IPS-18c (cell line): ENCODE results near the gene APMAP.

Source experiments
- H3K4me3 ChIP-seq: 2 replicates; pipeline ENCODE4 v1.7.0; 2013; ENCODE audit warnings: low read depth, mild to moderate bottlenecking, low read length, moderate library complexity; ENCODE audit not compliant: insufficient read depth
- H3K9me3 ChIP-seq: one replicate; pipeline ENCODE4 v1.6.1; 2013; ENCODE audit warnings: mild to moderate bottlenecking, low read length, moderate library complexity; ENCODE audit not compliant: control insufficient read depth, insufficient read depth

Gene APMAP

DNA sequence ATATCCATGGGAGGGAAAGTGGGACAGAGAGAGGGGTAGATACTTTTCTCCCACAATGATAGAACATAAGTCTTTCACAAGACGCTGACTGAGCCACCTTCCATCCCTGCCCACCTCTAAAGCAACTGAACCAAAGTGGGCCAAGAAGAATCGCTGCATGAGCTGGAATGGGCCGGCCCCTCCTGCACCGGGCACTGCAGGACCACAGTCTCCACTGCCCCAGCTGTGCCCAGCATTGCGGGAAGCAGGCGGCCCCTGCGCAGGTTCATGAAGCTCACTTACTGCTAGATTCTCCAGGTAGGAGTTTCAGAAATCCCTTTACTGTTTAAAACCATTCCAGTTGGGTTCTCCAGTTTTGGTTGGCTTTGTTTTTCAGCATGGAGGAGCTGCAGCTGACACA is 75.5 kb downstream of the APMAP start:
- Histone ChIP-seq H3K4me3 (no peak overlapping the region), H3K9me3 (no peaks in the 10 kb centered on the region)

DNA sequence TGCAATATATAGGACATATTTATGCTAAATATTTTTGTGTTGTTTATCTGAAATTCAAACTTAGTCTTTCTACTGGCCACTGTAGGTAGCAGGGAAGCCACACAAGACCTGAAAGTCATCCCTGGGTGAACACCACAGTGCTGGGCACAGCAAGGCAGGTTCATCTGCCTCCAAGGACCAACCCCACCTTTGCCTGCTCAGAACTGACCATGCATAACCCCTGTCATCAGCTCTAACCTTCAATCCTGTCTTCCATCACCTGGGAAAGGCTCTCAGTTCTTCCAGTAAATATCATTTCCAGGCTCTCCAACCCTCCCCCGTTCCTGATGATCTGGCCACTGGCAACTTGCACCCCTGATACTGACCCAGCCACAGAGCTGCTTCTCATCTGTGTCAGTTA is 76.1 kb downstream of the APMAP start:
- H3K9me3 ChIP-seq, result no peaks in the 10 kb centered on the region
- no peak overlapping the region for H3K4me3 ChIP-seq

DNA sequence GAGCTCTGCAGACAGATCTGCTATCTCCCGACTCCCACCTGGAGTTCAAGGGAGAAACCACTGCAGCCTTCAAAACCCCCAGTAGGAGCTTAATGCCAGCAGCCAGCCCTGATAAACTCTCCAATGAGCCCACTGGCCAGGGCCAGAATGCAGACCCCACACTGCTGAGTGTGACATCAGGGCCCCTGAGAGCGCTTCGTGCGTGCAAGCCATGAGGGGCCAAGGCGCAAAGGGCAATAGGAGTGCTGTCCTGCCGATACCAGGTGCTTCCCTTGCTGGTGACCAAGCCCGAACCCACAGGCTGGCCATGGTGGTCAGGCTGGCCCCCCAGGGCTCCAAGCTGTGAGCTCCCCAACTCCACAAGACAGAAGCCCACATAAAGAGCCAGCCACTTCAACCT is 76.7 kb downstream of the APMAP start:
- H3K4me3 ChIP-seq, result no peak overlapping the region
- no peaks in the 10 kb centered on the region for H3K9me3 ChIP-seq

DNA sequence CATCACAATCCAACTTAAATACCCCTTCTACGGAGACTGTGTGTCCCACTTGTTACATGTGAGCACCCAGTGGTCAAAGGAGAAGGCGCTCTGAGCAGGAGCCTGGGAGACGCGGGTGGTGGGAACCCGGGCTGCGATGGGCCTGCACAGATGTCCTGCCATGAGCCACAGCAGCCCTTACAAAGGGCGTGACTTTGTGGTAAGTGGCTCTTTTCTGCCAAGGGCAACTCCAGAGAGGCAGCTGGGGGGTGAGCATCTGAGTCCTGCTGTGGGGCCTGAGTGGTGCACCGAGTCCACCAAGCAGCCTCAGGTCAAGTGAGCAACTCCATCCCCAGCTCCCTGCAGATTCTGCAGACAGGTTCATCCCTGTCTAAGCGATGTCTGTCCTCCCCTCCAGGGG is 77.1 kb downstream of the APMAP start:
- Histone ChIP-seq H3K4me3 (no peak overlapping the region), H3K9me3 (no peaks in the 10 kb centered on the region)

DNA sequence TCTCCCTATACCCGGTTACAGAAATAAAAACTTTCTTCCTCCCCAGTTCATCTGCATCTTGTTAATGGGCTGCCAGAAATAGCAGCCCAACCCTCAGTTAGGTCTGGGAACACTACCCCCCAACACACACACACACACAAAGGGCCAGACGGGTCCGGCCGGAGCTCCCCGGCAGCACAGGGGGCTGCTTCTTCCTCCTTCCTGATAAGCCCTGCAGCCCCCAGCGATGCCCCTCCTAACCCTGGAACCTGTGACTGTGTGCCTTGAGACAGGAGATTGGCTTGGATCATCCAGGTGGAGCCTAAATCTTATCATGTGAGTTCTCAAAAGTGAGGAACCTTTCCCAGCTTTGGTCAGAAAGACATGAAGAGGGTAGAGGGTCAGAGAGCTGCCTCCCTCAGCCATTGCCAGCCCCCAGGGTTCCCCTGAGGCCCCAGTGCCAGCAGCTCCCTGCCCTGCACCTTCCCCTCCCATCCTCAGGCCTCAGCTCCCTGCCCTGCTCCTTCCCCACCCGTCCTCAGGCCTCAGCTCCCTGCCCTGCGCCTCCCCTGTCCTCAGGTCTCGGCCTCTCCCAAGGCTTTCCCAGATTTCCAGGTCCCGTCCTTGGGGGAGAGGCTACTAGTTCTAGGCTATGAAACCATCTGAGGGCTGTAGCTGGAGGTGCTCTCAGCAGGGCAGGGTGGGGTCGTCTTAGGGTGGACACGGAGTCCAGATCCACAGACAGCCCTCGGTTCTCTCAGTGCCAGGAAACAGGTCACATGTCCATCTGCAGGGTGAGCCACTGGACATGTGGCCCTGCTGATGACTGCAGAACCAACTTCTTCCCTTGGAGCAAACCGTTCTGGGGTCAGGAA is 77.9 kb downstream of the APMAP start:
- no peak overlapping the region for H3K4me3 ChIP-seq

DNA sequence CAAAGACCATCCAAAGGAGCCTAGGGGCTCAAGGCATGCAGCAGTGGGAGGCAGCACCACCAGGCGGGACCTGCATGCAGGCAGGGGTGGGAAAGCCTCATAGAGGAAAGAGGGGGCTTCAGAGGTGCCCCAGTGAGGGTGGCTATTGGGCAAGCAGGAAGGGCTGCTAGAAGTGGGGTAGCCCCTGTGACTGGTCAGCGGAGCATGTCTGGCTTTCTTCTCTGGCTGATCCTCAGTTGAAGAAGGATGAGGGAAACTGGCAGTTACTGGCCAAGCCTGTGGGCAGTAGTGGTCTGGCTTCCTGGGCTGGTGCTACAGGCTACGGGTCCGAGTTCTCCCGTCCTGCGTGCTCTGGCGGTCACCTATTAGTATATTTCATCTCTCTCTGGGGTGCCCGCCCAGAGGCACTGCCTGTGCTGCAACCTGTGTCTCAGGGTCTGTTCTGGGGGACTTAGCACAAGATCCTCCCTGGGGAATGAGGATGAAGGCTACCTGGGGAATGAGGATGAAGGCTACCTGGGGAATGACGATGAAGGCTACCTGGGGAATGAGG is 79.4 kb downstream of the APMAP start:
- no peaks in the 10 kb centered on the region for H3K9me3 ChIP-seq
- H3K4me3 ChIP-seq, result no peak overlapping the region

More for the DNA sequence above, 77.9 kb downstream of the APMAP start:
- no peaks in the 10 kb centered on the region for H3K9me3 ChIP-seq
